HL-60 (cell line): ENCODE measurements around the gene CIB4.
A peak's percentile ranks its signal among the peaks of the same experiment; 100 is the strongest.

Experiments
- DNase-seq, 2 experiments: peaks; one replicate each; pipeline ENCODE4 v3.0.0-alpha.2; 2010 to 2020; ENCODE audit warnings: low read depth in 1 of 2, low spot score in 1 of 2
- H3K27ac ChIP-seq: fragments of 250-450 bp; sonication (Bioruptor Pico); replicated peaks from 2 replicates; pipeline ENCODE4 v1.5.1; 2020; ENCODE audit warnings: mild to moderate bottlenecking, moderate library complexity
- H3K27me3 ChIP-seq: fragments of 250-450 bp; sonication (Bioruptor Pico); 2 replicates; pipeline ENCODE4 v1.5.1; 2021; ENCODE audit warnings: mild to moderate bottlenecking, moderate library complexity; ENCODE audit not compliant: insufficient read depth, poor library complexity, severe bottlenecking
- H3K4me3 ChIP-seq: replicated peaks from 2 replicates; pipeline ENCODE4 v1.5.1; 2011; ENCODE audit warnings: mild to moderate bottlenecking, control low read depth, low read length; ENCODE audit not compliant: insufficient read depth
- CTCF ChIP-seq: IDR thresholded peaks from one replicate; pipeline ENCODE4 v1.5.1; 2011; ENCODE audit warnings: low read length, control low read depth, inconsistent platforms; ENCODE audit not compliant: insufficient read depth
- GABPA ChIP-seq: IDR thresholded peaks from 2 replicates; pipeline ENCODE4 v1.6.1; 2012; ENCODE audit warnings: low read depth
- POLR2AphosphoS5 ChIP-seq: IDR thresholded peaks from 2 replicates; pipeline ENCODE4 v1.6.1; 2012; ENCODE audit warnings: low read depth
- REST ChIP-seq: IDR thresholded peaks from 2 replicates; pipeline ENCODE4 v1.6.1; 2012; ENCODE audit warnings: low read depth; ENCODE audit not compliant: insufficient replicate concordance
- SPI1 ChIP-seq: IDR thresholded peaks from 2 replicates; pipeline ENCODE4 v1.6.1; 2012; ENCODE audit warnings: low read depth, mild to moderate bottlenecking, borderline replicate concordance

Gene CIB4

GRCh38 chr2:26577442-26578112 is 63.6 kb downstream of the CIB4 start:
- DNase-seq: peak; percentile 22 to 52
- H3K4me3 ChIP-seq: no peak overlapping the region
- H3K27ac ChIP-seq: no peak overlapping the region
- peaks cover 16% of the 10 kb centered on the region for H3K27me3 ChIP-seq
- peak; percentile 98 for TF ChIP-seq CTCF
- TF ChIP-seq REST: no peak

GRCh38 chr2:26576565-26577441 is 64.4 kb downstream of the CIB4 start:
- no peak overlapping the region for H3K27ac ChIP-seq
- H3K4me3 ChIP-seq: no peak overlapping the region
- no peak for DNase-seq
- TF ChIP-seq POLR2AphosphoS5: no peak
- no peak for TF ChIP-seq SPI1
- no peak for TF ChIP-seq REST
- no peak for TF ChIP-seq CTCF
- no peak for TF ChIP-seq GABPA
- H3K27me3 ChIP-seq: peaks cover 13% of the 10 kb centered on the region

GRCh38 chr2:26575836-26576564 is 65.2 kb downstream of the CIB4 start:
- no peak overlapping the region for H3K4me3 ChIP-seq
- DNase-seq: no peak
- TF ChIP-seq POLR2AphosphoS5: no peak
- TF ChIP-seq GABPA: no peak
- no peak for TF ChIP-seq CTCF
- no peak for TF ChIP-seq SPI1
- no peak for TF ChIP-seq REST
- peaks cover 13% of the 10 kb centered on the region for H3K27me3 ChIP-seq
- no peak overlapping the region for H3K27ac ChIP-seq
